Caki2 (cell line): ENCODE measurements around the gene ACSL5. TPM values are rescaled to one million over a fixed set of nuclear protein-coding genes. Genes with fewer than 3 reads are reported as not detected.

ENCODE experiments used
- total RNA-seq: library from RNA; depleted of rRNA; stranded (reverse); fragments of >200 nt; shearing (Covaris generic); gene quantifications from 2 replicates; pipeline ENCODE4 v1.2.3, GENCODE V29; 2014; ENCODE audit warnings: low replicate concordance; rRNA removed

Gene ACSL5
- total RNA-seq, 1 experiment from 2014 or later = not detected

Other genes starting within 250 kb of the ACSL5 start
- gene GPAM, start 190.4 kb upstream of the ACSL5 start, total RNA-seq = 4.9 and 5.0 TPM in 2 replicates
- not detected in 2 replicates for gene TECTB, start 90.7 kb upstream of the ACSL5 start, total RNA-seq
- 9.8 and 13.9 TPM in 2 replicates for gene ZDHHC6, start 72.8 kb downstream of the ACSL5 start, total RNA-seq
- 9.7 and 17.8 TPM in 2 replicates for gene VTI1A, start 73.1 kb downstream of the ACSL5 start, total RNA-seq